Measurements from ENCODE around the gene AATK.

- TF ChIP-seq, protein P1, sequence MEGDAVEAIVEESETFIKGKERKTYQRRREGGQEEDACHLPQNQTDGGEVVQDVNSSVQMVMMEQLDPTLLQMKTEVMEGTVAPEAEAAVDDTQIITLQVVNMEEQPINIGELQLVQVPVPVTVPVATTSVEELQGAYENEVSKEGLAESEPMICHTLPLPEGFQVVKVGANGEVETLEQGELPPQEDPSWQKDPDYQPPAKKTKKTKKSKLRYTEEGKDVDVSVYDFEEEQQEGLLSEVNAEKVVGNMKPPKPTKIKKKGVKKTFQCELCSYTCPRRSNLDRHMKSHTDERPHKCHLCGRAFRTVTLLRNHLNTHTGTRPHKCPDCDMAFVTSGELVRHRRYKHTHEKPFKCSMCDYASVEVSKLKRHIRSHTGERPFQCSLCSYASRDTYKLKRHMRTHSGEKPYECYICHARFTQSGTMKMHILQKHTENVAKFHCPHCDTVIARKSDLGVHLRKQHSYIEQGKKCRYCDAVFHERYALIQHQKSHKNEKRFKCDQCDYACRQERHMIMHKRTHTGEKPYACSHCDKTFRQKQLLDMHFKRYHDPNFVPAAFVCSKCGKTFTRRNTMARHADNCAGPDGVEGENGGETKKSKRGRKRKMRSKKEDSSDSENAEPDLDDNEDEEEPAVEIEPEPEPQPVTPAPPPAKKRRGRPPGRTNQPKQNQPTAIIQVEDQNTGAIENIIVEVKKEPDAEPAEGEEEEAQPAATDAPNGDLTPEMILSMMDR (optimal IDR thresholded peaks at IDR 0.05 in 1 of 3, IDR thresholded peaks at IDR 0.05 in 1 of 3, conservative IDR thresholded peaks at IDR 0.05 in 1 of 3; ENCODE audit: extremely low read depth in 1 of 3, insufficient read depth in 2 of 3, low read length in 3 of 3), result no peak
- no peak for TF ChIP-seq EZH2 (IDR thresholded peaks at IDR 0.05; ENCODE audit: low read length)
Measured at GRCh38 chr17:81136366-81136765, 29.7 kb downstream of the AATK start.

Measured in keratinocyte (primary cell).